ENCODE measurements around the gene AMPH. TPM values are rescaled to one million over a fixed set of nuclear protein-coding genes. Genes with fewer than 3 reads are reported as not detected.
"Not testable (repeated sequence)": the region's sequence is repeated elsewhere in the genome, so short reads cannot be mapped to it uniquely, and the experiment has no call there.

AMPH gene
- total and polyA plus RNA-seq, 3 experiments from 2014 or later, result 0.18 TPM; not detected in 2

GRCh38 chr7:38362611-38363237 lies 268.4 kb downstream of the AMPH start:
- ChIA-PET CTCF (interaction anchor here (0.7 to 6.3 kb wide), 13 partner anchors 11 to 254 kb away, joined by 3 to 62 read pairs (median 5); no protein-coding TSS in a partner anchor), POLR2A (interaction anchor here (0.6 to 1.3 kb wide), 2 partner anchors 130 to 147 kb away, joined by 3 to 6 read pairs; no protein-coding TSS in a partner anchor)
- Histone ChIP-seq H3K4me3 (ENCODE audit: low read length) (peak overlapping the region; percentile 64), H3K4me1 (ENCODE audit: insufficient read depth, low read length) (peaks cover 33% of the 10 kb centered on the region)
- DNase-seq, result peak in 4 of 5 donors; percentile 37 to 70 (median 56)
- not testable (repeated sequence) for H3K9me3 ChIP-seq (ENCODE audit: low read length); H3K27me3 ChIP-seq (ENCODE audit: insufficient read depth, low read length, poor library complexity, severe bottlenecking); H3K9me3 Mint-ChIP-seq; H3K27ac ChIP-seq (ENCODE audit: low read depth, low read length); H3K36me3 ChIP-seq (ENCODE audit: insufficient read depth, low read length); H3K27me3 Mint-ChIP-seq
- H3K36me3 Mint-ChIP-seq, result peaks cover 0 to 51% (median 14%) of the 10 kb centered on the region in 3 donors
- peak overlapping the region; percentile 86 to 99 (median 96) for H3K4me3 Mint-ChIP-seq
- H3K27ac Mint-ChIP-seq, result peak overlapping the region; percentile 81 to 97 (median 94)
- peaks cover 50 to 72% (median 59%) of the 10 kb centered on the region in 3 donors for H3K4me1 Mint-ChIP-seq

- ChIA-PET CTCF (interaction anchor here (0.7 to 6.3 kb wide), 8 partner anchors 13 to 252 kb away, joined by 3 to 62 read pairs (median 4); no protein-coding TSS in a partner anchor), POLR2A (interaction anchor here (0.7 kb wide), 1 partner anchor 25 kb away, joined by 3 read pairs; no protein-coding TSS in a partner anchor)
- Histone ChIP-seq H3K27ac (ENCODE audit: low read depth, low read length) (no peak overlapping the region), H3K36me3 (ENCODE audit: insufficient read depth, low read length) (no peaks in the 10 kb centered on the region), H3K4me3 (ENCODE audit: low read length) (peak overlapping the region; percentile 26), H3K9me3 (ENCODE audit: low read length) (no peaks in the 10 kb centered on the region), H3K4me1 (ENCODE audit: insufficient read depth, low read length) (peaks cover 19% of the 10 kb centered on the region), H3K27me3 (ENCODE audit: insufficient read depth, low read length, poor library complexity, severe bottlenecking) (no peaks in the 10 kb centered on the region)
- H3K9me3 Mint-ChIP-seq, result no peaks in the 10 kb centered on the region
- peak overlapping the region in 6 of 8 donors; percentile 36 to 99 (median 96) for H3K27ac Mint-ChIP-seq
- H3K4me1 Mint-ChIP-seq, result peaks cover 35 to 67% (median 50%) of the 10 kb centered on the region in 3 donors
- H3K36me3 Mint-ChIP-seq, result peaks cover 0 to 48% (median 20%) of the 10 kb centered on the region in 3 donors
- H3K27me3 Mint-ChIP-seq, result no peaks in the 10 kb centered on the region
- peak overlapping the region; percentile 95 to 99 (median 97) for H3K4me3 Mint-ChIP-seq
- no peak for DNase-seq
Observed at GRCh38 chr7:38360776-38361175, 270.4 kb downstream of the AMPH start.

- not testable (repeated sequence) for H3K4me1 ChIP-seq (ENCODE audit: insufficient read depth, low read length); H3K9me3 ChIP-seq (ENCODE audit: low read length); H3K9me3 Mint-ChIP-seq; H3K36me3 ChIP-seq (ENCODE audit: insufficient read depth, low read length); H3K27me3 Mint-ChIP-seq; H3K27me3 ChIP-seq (ENCODE audit: insufficient read depth, low read length, poor library complexity, severe bottlenecking)
- peak; percentile 66 to 76 (median 73) for DNase-seq
- ChIA-PET CTCF (interaction anchor here (0.7 to 6.3 kb wide), 11 partner anchors 9 to 252 kb away, joined by 3 to 40 read pairs (median 6); no protein-coding TSS in a partner anchor), POLR2A (interaction anchor here (0.7 kb wide), 1 partner anchor 24 kb away, joined by 3 read pairs; no protein-coding TSS in a partner anchor)
- Histone ChIP-seq H3K27ac (ENCODE audit: low read depth, low read length) (peak overlapping the region; percentile 47), H3K4me3 (ENCODE audit: low read length) (peak overlapping the region; percentile 67)
- H3K36me3 Mint-ChIP-seq, result peaks cover 0 to 35% (median 31%) of the 10 kb centered on the region in 3 donors
- peaks cover 19 to 64% (median 44%) of the 10 kb centered on the region in 3 donors for H3K4me1 Mint-ChIP-seq
- peak overlapping the region; percentile 95 to 99 (median 97) for H3K4me3 Mint-ChIP-seq
- peak overlapping the region; percentile 89 to 99 (median 96) for H3K27ac Mint-ChIP-seq
Observed at GRCh38 chr7:38359071-38359601, 272.0 kb downstream of the AMPH start.

GRCh38 chr7:38358273-38358831 lies 272.8 kb downstream of the AMPH start:
- ChIA-PET CTCF (interaction anchor here (0.7 to 6.3 kb wide), 11 partner anchors 10 to 252 kb away, joined by 3 to 40 read pairs (median 6); no protein-coding TSS in a partner anchor), POLR2A (interaction anchor here (0.7 kb wide), 1 partner anchor 23 kb away, joined by 3 read pairs; no protein-coding TSS in a partner anchor)
- peaks cover 11 to 64% (median 45%) of the 10 kb centered on the region in 3 donors for H3K4me1 Mint-ChIP-seq
- peak in 3 of 5 donors; percentile 35 to 64 (median 60) for DNase-seq
- H3K9me3 Mint-ChIP-seq; H3K4me1 ChIP-seq (ENCODE audit: insufficient read depth, low read length); H3K27me3 Mint-ChIP-seq; H3K9me3 ChIP-seq (ENCODE audit: low read length); H3K36me3 ChIP-seq (ENCODE audit: insufficient read depth, low read length); H3K27me3 ChIP-seq (ENCODE audit: insufficient read depth, low read length, poor library complexity, severe bottlenecking): not testable (repeated sequence)
- H3K27ac ChIP-seq (ENCODE audit: low read depth, low read length), result peak overlapping the region; percentile 47
- peak overlapping the region; percentile 75 to 99 (median 96) for H3K27ac Mint-ChIP-seq
- peaks cover 0 to 37% (median 29%) of the 10 kb centered on the region in 3 donors for H3K36me3 Mint-ChIP-seq
- peak overlapping the region; percentile 61 for H3K4me3 ChIP-seq (ENCODE audit: low read length)
- H3K4me3 Mint-ChIP-seq, result peak overlapping the region; percentile 95 to 99 (median 97)

- peak overlapping the region; percentile 34 for H3K4me3 ChIP-seq (ENCODE audit: low read length)
- H3K9me3 Mint-ChIP-seq; H3K27me3 ChIP-seq (ENCODE audit: insufficient read depth, low read length, poor library complexity, severe bottlenecking); H3K9me3 ChIP-seq (ENCODE audit: low read length); H3K27me3 Mint-ChIP-seq; H3K36me3 ChIP-seq (ENCODE audit: insufficient read depth, low read length); H3K27ac ChIP-seq (ENCODE audit: low read depth, low read length); POLR2A ChIA-PET; H3K4me1 ChIP-seq (ENCODE audit: insufficient read depth, low read length); CTCF ChIA-PET: not testable (repeated sequence)
- peaks cover 5 to 35% (median 31%) of the 10 kb centered on the region in 3 donors for H3K4me1 Mint-ChIP-seq
- peak overlapping the region in 6 of 7 donors; percentile 86 to 99 (median 92) for H3K4me3 Mint-ChIP-seq
- peak overlapping the region in 7 of 8 donors; percentile 80 to 96 (median 91) for H3K27ac Mint-ChIP-seq
- H3K36me3 Mint-ChIP-seq, result peaks cover 0 to 32% (median 7%) of the 10 kb centered on the region in 3 donors
- peak in 4 of 5 donors; percentile 45 to 64 (median 58) for DNase-seq
Observed at GRCh38 chr7:38354271-38354851, 276.8 kb downstream of the AMPH start.

GRCh38 chr7:38353431-38353881 lies 277.7 kb downstream of the AMPH start:
- peak overlapping the region in 6 of 7 donors; percentile 86 to 99 (median 92) for H3K4me3 Mint-ChIP-seq
- H3K4me1 Mint-ChIP-seq, result peaks cover 5 to 32% (median 27%) of the 10 kb centered on the region in 3 donors
- H3K27ac ChIP-seq (ENCODE audit: low read depth, low read length); H3K9me3 Mint-ChIP-seq; H3K27me3 ChIP-seq (ENCODE audit: insufficient read depth, low read length, poor library complexity, severe bottlenecking); H3K36me3 ChIP-seq (ENCODE audit: insufficient read depth, low read length); H3K9me3 ChIP-seq (ENCODE audit: low read length); POLR2A ChIA-PET; H3K4me1 ChIP-seq (ENCODE audit: insufficient read depth, low read length); CTCF ChIA-PET; H3K27me3 Mint-ChIP-seq: not testable (repeated sequence)
- DNase-seq, result peak in 1 of 5 donors; percentile 43
- peak overlapping the region in 7 of 8 donors; percentile 80 to 96 (median 91) for H3K27ac Mint-ChIP-seq
- peak overlapping the region; percentile 34 for H3K4me3 ChIP-seq (ENCODE audit: low read length)
- peaks cover 0 to 26% (median 2%) of the 10 kb centered on the region in 3 donors for H3K36me3 Mint-ChIP-seq

GRCh38 chr7:38351601-38352000 lies 279.6 kb downstream of the AMPH start:
- H3K4me1 Mint-ChIP-seq, result peaks cover 4 to 31% (median 28%) of the 10 kb centered on the region in 3 donors
- Histone ChIP-seq H3K27me3 (ENCODE audit: insufficient read depth, low read length, poor library complexity, severe bottlenecking) (no peaks in the 10 kb centered on the region), H3K36me3 (ENCODE audit: insufficient read depth, low read length) (no peaks in the 10 kb centered on the region), H3K4me3 (ENCODE audit: low read length) (no peak overlapping the region), H3K27ac (ENCODE audit: low read depth, low read length) (no peak overlapping the region), H3K4me1 (ENCODE audit: insufficient read depth, low read length) (no peaks in the 10 kb centered on the region), H3K9me3 (ENCODE audit: low read length) (no peaks in the 10 kb centered on the region)
- ChIA-PET POLR2A (no interaction called here), CTCF (no interaction called here)
- H3K36me3 Mint-ChIP-seq, result peaks cover 0 to 19% (median 0%) of the 10 kb centered on the region in 3 donors
- H3K27ac Mint-ChIP-seq, result peak overlapping the region in 4 of 8 donors; percentile 35 to 78 (median 63)
- no peaks in the 10 kb centered on the region for H3K27me3 Mint-ChIP-seq
- DNase-seq, result no peak
- H3K9me3 Mint-ChIP-seq, result no peaks in the 10 kb centered on the region
- peak overlapping the region in 6 of 7 donors; percentile 85 to 94 (median 92) for H3K4me3 Mint-ChIP-seq
